GM21423 (cell line): Measurements from ENCODE around the gene TTLL1.
"Not testable (repeated sequence)": the region's sequence is repeated elsewhere in the genome, so short reads cannot be mapped to it uniquely, and the experiment has no call there.

Source experiments
- ATAC-seq: cut with Tn5 transposase; IDR thresholded peaks from one replicate; pipeline ENCODE4 v1.9.1; 2021; ENCODE audit warnings: mild to moderate bottlenecking, moderate library complexity; ENCODE audit not compliant: unreplicated experiment

TTLL1 gene

GRCh38 chr22:43078522-43078921, 10.7 kb downstream of the TTLL1 start:
- ATAC-seq: no peak

GRCh38 chr22:43077121-43077877, 11.9 kb downstream of the TTLL1 start:
- no peak for ATAC-seq

- no peak for ATAC-seq
These were observed 22.3 kb downstream of the TTLL1 start for GRCh38 chr22:43066844-43067385.

- no peak for ATAC-seq
These were observed 23.1 kb downstream of the TTLL1 start for GRCh38 chr22:43066134-43066533.

- no peak for ATAC-seq
These were observed 29.0 kb downstream of the TTLL1 start for GRCh38 chr22:43060183-43060582.

- no peak for ATAC-seq
These were observed 31.6 kb downstream of the TTLL1 start for GRCh38 chr22:43057641-43058040.

- no peak for ATAC-seq
These were observed 36.0 kb downstream of the TTLL1 start for GRCh38 chr22:43053176-43053575.

- no peak for ATAC-seq
These were observed 38.2 kb downstream of the TTLL1 start for GRCh38 chr22:43050995-43051394.

- ATAC-seq: no peak
These were observed 41.6 kb downstream of the TTLL1 start for GRCh38 chr22:43047605-43048004.

- no peak for ATAC-seq
These were observed 44.9 kb downstream of the TTLL1 start for GRCh38 chr22:43044290-43044712.

GRCh38 chr22:43042101-43042780, 47.0 kb downstream of the TTLL1 start:
- no peak for ATAC-seq

GRCh38 chr22:43039800-43040199, 49.4 kb downstream of the TTLL1 start:
- ATAC-seq: no peak

GRCh38 chr22:43038325-43038724, 50.9 kb downstream of the TTLL1 start:
- ATAC-seq: no peak

GRCh38 chr22:43036282-43036829, 52.8 kb downstream of the TTLL1 start:
- ATAC-seq: no peak

- no peak for ATAC-seq
These were observed 53.9 kb downstream of the TTLL1 start for GRCh38 chr22:43035250-43035649.

GRCh38 chr22:43031617-43032016, 57.6 kb downstream of the TTLL1 start:
- no peak for ATAC-seq

GRCh38 chr22:43018615-43019014, 70.6 kb downstream of the TTLL1 start:
- no peak for ATAC-seq

GRCh38 chr22:43017525-43018460, 71.4 kb downstream of the TTLL1 start:
- ATAC-seq: no peak

GRCh38 chr22:43016150-43016549, 73.0 kb downstream of the TTLL1 start:
- not testable (repeated sequence) for ATAC-seq

GRCh38 chr22:43015677-43016042, 73.5 kb downstream of the TTLL1 start:
- no peak for ATAC-seq
